Body of pancreas (tissue), 4 donors: ENCODE data around the gene C16orf92. TPM values are rescaled to one million over a fixed set of nuclear protein-coding genes. Genes with fewer than 3 reads are reported as not detected.
"Not testable (repeated sequence)": the region's sequence is repeated elsewhere in the genome, so short reads cannot be mapped to it uniquely, and the experiment has no call there.

Source experiments
- ATAC-seq: fragments of 150-250 bp; one replicate; pipeline ENCODE4 v1.9.1; 2016
- DNase-seq, 4 donors: peaks; one replicate each; pipeline ENCODE4 v3.0.0-alpha.2; 2019
- H3K27ac ChIP-seq, 4 donors: fragments of 200-600 bp; sonication (generic); 1 replicate in 3 of 4; 2 replicates in 1 of 4; pipeline versions ENCODE4 v1.5.1 to v1.6.1; 2016 to 2019; ENCODE audit warnings: mild to moderate bottlenecking in 1 of 4, mixed read lengths in 1 of 4, moderate library complexity in 1 of 4
- H3K27me3 ChIP-seq, 2 donors: fragments of 200-600 bp; sonication (generic); one replicate each; pipeline ENCODE4 v1.6.0; 2016; ENCODE audit warnings: mild to moderate bottlenecking in 1 of 2
- H3K36me3 ChIP-seq, 2 donors: fragments of 200-600 bp; sonication (generic); replicated peaks in 1 of 2; 2 replicates each; pipeline ENCODE4 v1.5.1; 2016; ENCODE audit warnings: low read depth in 2 of 2; ENCODE audit not compliant: insufficient read depth in 1 of 2
- H3K4me1 ChIP-seq: fragments of 200-600 bp; sonication (generic); one replicate; pipeline ENCODE4 v1.6.0; 2016
- H3K4me3 ChIP-seq, 2 donors: fragments of 200-600 bp; sonication (generic); 1 replicate in 1 of 2; 2 replicates in 1 of 2; pipeline ENCODE4 v1.5.1; 2016 to 2019
- H3K9me3 ChIP-seq, 3 donors: fragments of 200-600 bp; sonication (generic); 1 replicate in 2 of 3; 2 replicates in 1 of 3; pipeline ENCODE4 v1.5.1; 2016
- CTCF ChIP-seq, 7 experiments: fragments of 450-650 bp in 4 of 7; fragments of 200-600 bp in 3 of 7; sonication (generic) in 3 of 7; IDR thresholded peaks; one replicate each; pipeline ENCODE4 v1.5.1; 2016 to 2019; ENCODE audit warnings: antibody characterized with exemption in 7 of 7
- POLR2A ChIP-seq, 3 donors: fragments of 450-650 bp; IDR thresholded peaks; one replicate each; pipeline ENCODE4 v1.6.1; 2016; ENCODE audit warnings: antibody characterized with exemption in 3 of 3, mild to moderate bottlenecking in 2 of 3
- WGBS, 2 donors: methylation state at CpG; one replicate each; pipeline ENCODE4 v1.1.5; 2017; 5-methylcytosine and 5-hydroxymethylcytosine counted together
- intact Hi-C: fragments of 100-400 bp; cut with DNase I; formaldehyde crosslinking; loops from one replicate; pipeline ENCODE4 v1.15.1; 2023
- total RNA-seq, 2 donors: library from RNA; depleted of rRNA; stranded (reverse); fragments of >200 nt; gene quantifications; one replicate each; pipeline ENCODE4 v1.1.0, GENCODE V29; 2016

C16orf92 gene
- total RNA-seq, 2 donors from 2014 or later, result not detected

- intact Hi-C loops, result no loop called here
- no peaks in the 10 kb centered on the region for H3K9me3 ChIP-seq
- no peak overlapping the region for H3K4me3 ChIP-seq
- no peak overlapping the region for H3K27ac ChIP-seq
- WGBS, 2 donors, result 95 to 97% methylated on average over 2 of the region's 2 CpGs
- ATAC-seq, result no peak
- no peaks in the 10 kb centered on the region for H3K27me3 ChIP-seq
- peaks cover 14% of the 10 kb centered on the region for H3K4me1 ChIP-seq
- no peaks in the 10 kb centered on the region for H3K36me3 ChIP-seq
- DNase-seq, result no peak
- no peak for TF ChIP-seq CTCF (IDR thresholded peaks at IDR 0.05)
- TF ChIP-seq POLR2A (IDR thresholded peaks at IDR 0.05), result no peak
Measured at GRCh38 chr16:30017277-30017656, 5.7 kb upstream of the C16orf92 start.

DNA sequence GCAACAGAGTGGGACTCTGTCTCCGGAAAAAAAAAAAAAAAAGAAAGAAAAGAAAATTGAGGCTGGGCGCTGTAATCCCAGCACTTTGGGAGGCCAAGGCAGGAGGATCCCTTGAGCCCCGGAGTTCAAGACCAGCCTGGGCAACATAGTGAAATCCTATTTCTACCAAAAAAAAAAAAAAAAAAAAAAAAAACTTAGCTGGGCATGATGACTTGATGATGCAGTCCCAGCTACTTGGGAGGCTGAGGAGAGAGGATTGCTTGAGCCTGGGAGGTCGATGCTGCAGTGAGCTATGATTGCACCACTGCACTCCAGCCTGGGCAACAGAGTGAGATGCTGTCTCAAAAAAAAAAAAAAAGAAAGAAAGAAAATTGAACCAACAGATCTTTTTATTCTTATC lies 5.1 kb upstream of the C16orf92 start:
- H3K27ac ChIP-seq, H3K9me3 ChIP-seq, ATAC-seq, H3K27me3 ChIP-seq, H3K36me3 ChIP-seq, H3K4me3 ChIP-seq, intact Hi-C loops, DNase-seq: not testable (repeated sequence)
- WGBS, 2 donors, result 72 to 76% methylated on average over 4 of the region's 4 CpGs
- H3K4me1 ChIP-seq, result peaks cover 14% of the 10 kb centered on the region

- DNase-seq, result no peak
- ATAC-seq, result no peak
- Histone ChIP-seq H3K4me1 (peaks cover 14% of the 10 kb centered on the region), H3K36me3 (no peaks in the 10 kb centered on the region), H3K27me3 (no peaks in the 10 kb centered on the region), H3K4me3 (no peak overlapping the region), H3K27ac (no peak overlapping the region), H3K9me3 (no peaks in the 10 kb centered on the region)
- intact Hi-C loops, result no loop called here
- no peak for TF ChIP-seq CTCF (IDR thresholded peaks at IDR 0.05)
- no peak for TF ChIP-seq POLR2A (IDR thresholded peaks at IDR 0.05)
- WGBS, 2 donors, result 59 to 60% methylated on average over 4 of the region's 4 CpGs
Measured at GRCh38 chr16:30018731-30019158, 4.3 kb upstream of the C16orf92 start.

DNA sequence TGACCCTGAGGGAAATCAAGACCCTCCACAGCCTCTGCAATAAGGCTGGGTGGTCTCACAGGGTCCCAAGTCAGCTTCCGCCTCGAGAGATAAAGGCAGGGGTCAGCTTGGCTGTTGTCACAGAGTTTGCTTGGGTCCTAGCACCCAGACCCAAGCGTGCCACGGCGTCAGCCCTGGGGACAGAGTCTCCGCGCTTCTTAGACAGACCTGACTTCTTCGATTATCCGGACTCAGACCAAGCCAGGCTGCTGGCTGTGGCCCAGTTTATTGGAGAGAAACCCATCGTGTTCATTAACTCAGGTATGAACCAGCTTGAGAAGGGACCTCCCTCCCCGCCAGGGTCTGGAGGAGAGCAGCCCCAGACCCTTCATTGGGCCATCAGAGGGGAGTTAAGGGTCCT lies 588 bp downstream of the C16orf92 start:
- intact Hi-C loops, result loop anchor here (10.0 kb wide), 1 partner anchor 329 kb away; no protein-coding TSS in a partner anchor
- H3K4me1 ChIP-seq, result peaks cover 14% of the 10 kb centered on the region
- H3K27ac ChIP-seq, result no peak overlapping the region
- 58 to 69% methylated on average over 11 of the region's 11 CpGs for WGBS, 2 donors
- no peak for DNase-seq
- H3K4me3 ChIP-seq, result no peak overlapping the region
- no peak for ATAC-seq
- H3K27me3 ChIP-seq, result peaks cover 0 to 10% of the 10 kb centered on the region in 2 donors
- no peaks in the 10 kb centered on the region for H3K9me3 ChIP-seq
- H3K36me3 ChIP-seq, result no peaks in the 10 kb centered on the region
- no peak for TF ChIP-seq POLR2A (IDR thresholded peaks at IDR 0.05)
- no peak for TF ChIP-seq CTCF (IDR thresholded peaks at IDR 0.05)

GRCh38 chr16:30024451-30024850 lies 1.5 kb downstream of the C16orf92 start:
- WGBS, 2 donors, result 51 to 60% methylated on average over 11 to 16 of the region's 16 CpGs
- peaks cover 0 to 16% of the 10 kb centered on the region in 2 donors for H3K27me3 ChIP-seq
- no peaks in the 10 kb centered on the region for H3K36me3 ChIP-seq
- TF ChIP-seq CTCF (IDR thresholded peaks at IDR 0.05) (no peak), POLR2A (IDR thresholded peaks at IDR 0.05) (no peak)
- ATAC-seq, result no peak
- intact Hi-C loops, result loop anchor here (10.0 kb wide), 1 partner anchor 330 kb away; no protein-coding TSS in a partner anchor
- no peak for DNase-seq
- no peaks in the 10 kb centered on the region for H3K9me3 ChIP-seq
- H3K27ac ChIP-seq, result no peak overlapping the region
- peaks cover 14% of the 10 kb centered on the region for H3K4me1 ChIP-seq
- no peak overlapping the region for H3K4me3 ChIP-seq
